ENCODE data around the gene COP1. TPM values are rescaled to one million over a fixed set of nuclear protein-coding genes. Genes with fewer than 3 reads are reported as not detected.
"Not testable (repeated sequence)": the region's sequence is repeated elsewhere in the genome, so short reads cannot be mapped to it uniquely, and the experiment has no call there.

COP1 gene
- polyA plus RNA-seq, 1 donor (not counting 4 experiments of a cell fraction or from before 2014, with no cell fraction given) = 38.9 TPM

GRCh38 chr1:176206006-176206960 lies 803 bp downstream of the COP1 start:
- no peak for TF ChIP-seq CTCF (optimal IDR thresholded peaks at IDR 0.05 in 1 of 3, IDR thresholded peaks at IDR 0.05 in 1 of 3, conservative IDR thresholded peaks at IDR 0.05 in 1 of 3; ENCODE audit: extremely low read depth in 1 of 3, insufficient read depth in 2 of 3, low read length in 3 of 3)
- H3K9me1 ChIP-seq (ENCODE audit: control insufficient read depth, extremely low read depth, insufficient read depth, low read length) = no peaks in the 10 kb centered on the region
- peaks cover 4% of the 10 kb centered on the region for H4K20me1 ChIP-seq (ENCODE audit: control insufficient read depth, extremely low read depth, insufficient read depth, low read length)
- DNase-seq (ENCODE audit: low read depth, low spot score) (no peak), FAIRE-seq (no peak)
- H3K4me3 ChIP-seq (ENCODE audit: control insufficient read depth in 2 of 3, extremely low read depth in 1 of 3, insufficient read depth in 2 of 3, low read depth in 1 of 3, low read length in 3 of 3) = peak overlapping the region; percentile 73 to 92 (median 81)
- peaks cover 17% of the 10 kb centered on the region for H3K4me1 ChIP-seq (ENCODE audit: control insufficient read depth, extremely low read depth, insufficient read depth, low read length)
- H3K27ac ChIP-seq (ENCODE audit: control insufficient read depth, insufficient read depth, low read length) = peak overlapping the region; percentile 83
- H3K9me3 ChIP-seq (ENCODE audit: control insufficient read depth, low read depth, low read length) = no peaks in the 10 kb centered on the region
- peak overlapping the region; percentile 98 for H2AFZ ChIP-seq (ENCODE audit: control insufficient read depth, low read length)
- H3K4me2 ChIP-seq (ENCODE audit: control insufficient read depth, extremely low read depth, insufficient read depth, low read depth, low read length) = peak overlapping the region; percentile 79
- H3K36me3 ChIP-seq (ENCODE audit: control insufficient read depth in 2 of 2, extremely low read depth in 1 of 2, insufficient read depth in 2 of 2, low read length in 2 of 2) = no peaks in the 10 kb centered on the region
- peaks cover 59% of the 10 kb centered on the region for H3K79me2 ChIP-seq (ENCODE audit: control insufficient read depth, insufficient read depth, low read length)
- dilution Hi-C loops (cut with MboI; ENCODE audit: extremely low pct_ligation_motif_present, low sequenced_read_pairs) = no loop called here
- H3K27me3 ChIP-seq (ENCODE audit: control insufficient read depth, extremely low read depth, insufficient read depth, low read length) = no peaks in the 10 kb centered on the region
- peak overlapping the region; percentile 87 for H3K9ac ChIP-seq (ENCODE audit: control insufficient read depth, extremely low read depth, insufficient read depth, low read length)

GRCh38 chr1:176205332-176205914 lies 1.7 kb downstream of the COP1 start:
- Histone ChIP-seq H3K9me1 (ENCODE audit: control insufficient read depth, extremely low read depth, insufficient read depth, low read length) (no peaks in the 10 kb centered on the region), H4K20me1 (ENCODE audit: control insufficient read depth, extremely low read depth, insufficient read depth, low read length) (peaks cover 4% of the 10 kb centered on the region), H3K27ac (ENCODE audit: control insufficient read depth, insufficient read depth, low read length) (peak overlapping the region; percentile 83), H3K4me1 (ENCODE audit: control insufficient read depth, extremely low read depth, insufficient read depth, low read length) (peaks cover 17% of the 10 kb centered on the region), H3K9ac (ENCODE audit: control insufficient read depth, extremely low read depth, insufficient read depth, low read length) (peak overlapping the region; percentile 87), H3K27me3 (ENCODE audit: control insufficient read depth, extremely low read depth, insufficient read depth, low read length) (no peaks in the 10 kb centered on the region), H3K36me3 (ENCODE audit: control insufficient read depth in 2 of 2, extremely low read depth in 1 of 2, insufficient read depth in 2 of 2, low read length in 2 of 2) (no peaks in the 10 kb centered on the region), H3K79me2 (ENCODE audit: control insufficient read depth, insufficient read depth, low read length) (peaks cover 68% of the 10 kb centered on the region), H3K4me3 (ENCODE audit: control insufficient read depth in 2 of 3, extremely low read depth in 1 of 3, insufficient read depth in 2 of 3, low read depth in 1 of 3, low read length in 3 of 3) (peak overlapping the region; percentile 73 to 92 (median 81)), H3K9me3 (ENCODE audit: control insufficient read depth, low read depth, low read length) (no peaks in the 10 kb centered on the region), H3K4me2 (ENCODE audit: control insufficient read depth, extremely low read depth, insufficient read depth, low read depth, low read length) (peak overlapping the region; percentile 79), H2AFZ (ENCODE audit: control insufficient read depth, low read length) (no peak overlapping the region)
- DNase-seq (ENCODE audit: low read depth, low spot score) (no peak), FAIRE-seq (no peak)
- dilution Hi-C loops (cut with MboI; ENCODE audit: extremely low pct_ligation_motif_present, low sequenced_read_pairs) = no loop called here
- no peak for TF ChIP-seq CTCF (optimal IDR thresholded peaks at IDR 0.05 in 1 of 3, IDR thresholded peaks at IDR 0.05 in 1 of 3, conservative IDR thresholded peaks at IDR 0.05 in 1 of 3; ENCODE audit: extremely low read depth in 1 of 3, insufficient read depth in 2 of 3, low read length in 3 of 3)
- TF ChIP-seq EZH2 (IDR thresholded peaks at IDR 0.05; ENCODE audit: low read length) = no peak

GRCh38 chr1:176204655-176205054 lies 2.4 kb downstream of the COP1 start:
- H3K9me1 ChIP-seq (ENCODE audit: control insufficient read depth, extremely low read depth, insufficient read depth, low read length); H3K36me3 ChIP-seq (ENCODE audit: control insufficient read depth in 2 of 2, extremely low read depth in 1 of 2, insufficient read depth in 2 of 2, low read length in 2 of 2); H2AFZ ChIP-seq (ENCODE audit: control insufficient read depth, low read length); H3K27me3 ChIP-seq (ENCODE audit: control insufficient read depth, extremely low read depth, insufficient read depth, low read length); FAIRE-seq; DNase-seq (ENCODE audit: low read depth, low spot score); H3K9ac ChIP-seq (ENCODE audit: control insufficient read depth, extremely low read depth, insufficient read depth, low read length); dilution Hi-C loops (cut with MboI; ENCODE audit: extremely low pct_ligation_motif_present, low sequenced_read_pairs); H3K9me3 ChIP-seq (ENCODE audit: control insufficient read depth, low read depth, low read length); H4K20me1 ChIP-seq (ENCODE audit: control insufficient read depth, extremely low read depth, insufficient read depth, low read length); H3K27ac ChIP-seq (ENCODE audit: control insufficient read depth, insufficient read depth, low read length): not testable (repeated sequence)
- H3K4me1 ChIP-seq (ENCODE audit: control insufficient read depth, extremely low read depth, insufficient read depth, low read length) = peaks cover 17% of the 10 kb centered on the region
- H3K4me3 ChIP-seq (ENCODE audit: control insufficient read depth in 2 of 3, extremely low read depth in 1 of 3, insufficient read depth in 2 of 3, low read depth in 1 of 3, low read length in 3 of 3) = peak overlapping the region in 2 of 3 experiments; percentile 73 to 81
- H3K4me2 ChIP-seq (ENCODE audit: control insufficient read depth, extremely low read depth, insufficient read depth, low read depth, low read length) = peak overlapping the region; percentile 79
- H3K79me2 ChIP-seq (ENCODE audit: control insufficient read depth, insufficient read depth, low read length) = peaks cover 75% of the 10 kb centered on the region
